HuH-7 (cell line): ENCODE measurements around the gene LYZL6.
A peak's percentile ranks its signal among the peaks of the same experiment; 100 is the strongest.
"Not testable (repeated sequence)": the region's sequence is repeated elsewhere in the genome, so short reads cannot be mapped to it uniquely, and the experiment has no call there.

Experiments
- DNase-seq: peaks from one replicate; pipeline ENCODE4 v3.0.0; 2011; ENCODE audit warnings: low spot score

Gene LYZL6

DNA sequence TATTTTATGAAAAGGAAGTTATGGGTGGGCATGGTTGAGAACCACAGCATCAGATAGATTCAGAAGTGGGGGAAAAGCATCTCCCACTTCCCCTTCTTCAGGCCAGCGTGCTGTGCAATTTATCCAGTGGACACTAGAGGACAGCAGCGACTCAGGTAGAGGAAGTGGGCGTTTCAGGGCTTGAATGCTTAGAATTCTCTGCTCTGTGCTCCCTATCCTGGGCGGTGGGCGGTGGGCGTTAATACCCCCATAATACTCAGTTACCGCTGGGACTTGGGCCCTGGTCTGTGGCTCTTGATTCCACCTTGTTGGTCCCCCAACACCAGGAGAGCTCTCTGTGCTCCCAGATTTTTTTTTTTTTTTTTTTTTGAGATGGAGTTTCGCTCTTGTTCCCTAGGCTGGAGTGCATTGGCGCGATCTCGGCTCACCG lies 3.7 kb upstream of the LYZL6 start:
- peak; percentile 38 for DNase-seq

DNA sequence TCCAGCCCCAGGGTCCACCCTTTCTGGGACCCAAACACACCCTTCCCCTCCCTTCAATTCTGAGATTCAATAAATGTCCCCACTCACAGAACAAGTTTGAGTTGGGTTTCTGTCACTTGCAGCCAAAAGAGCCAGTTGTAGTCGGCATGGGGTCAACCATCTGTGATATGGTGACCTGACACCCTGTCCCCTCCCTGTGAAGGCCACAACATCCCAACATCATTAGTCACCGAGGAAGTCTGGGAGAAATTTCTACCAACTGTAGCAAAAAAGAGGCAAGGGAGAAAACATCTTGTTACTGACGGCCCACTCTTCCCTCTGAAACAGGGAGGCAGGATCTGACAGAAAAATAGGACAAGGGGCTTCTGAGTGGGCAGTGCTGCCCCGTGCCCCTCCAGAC lies 638 bp upstream of the LYZL6 start:
- DNase-seq: no peak

DNA sequence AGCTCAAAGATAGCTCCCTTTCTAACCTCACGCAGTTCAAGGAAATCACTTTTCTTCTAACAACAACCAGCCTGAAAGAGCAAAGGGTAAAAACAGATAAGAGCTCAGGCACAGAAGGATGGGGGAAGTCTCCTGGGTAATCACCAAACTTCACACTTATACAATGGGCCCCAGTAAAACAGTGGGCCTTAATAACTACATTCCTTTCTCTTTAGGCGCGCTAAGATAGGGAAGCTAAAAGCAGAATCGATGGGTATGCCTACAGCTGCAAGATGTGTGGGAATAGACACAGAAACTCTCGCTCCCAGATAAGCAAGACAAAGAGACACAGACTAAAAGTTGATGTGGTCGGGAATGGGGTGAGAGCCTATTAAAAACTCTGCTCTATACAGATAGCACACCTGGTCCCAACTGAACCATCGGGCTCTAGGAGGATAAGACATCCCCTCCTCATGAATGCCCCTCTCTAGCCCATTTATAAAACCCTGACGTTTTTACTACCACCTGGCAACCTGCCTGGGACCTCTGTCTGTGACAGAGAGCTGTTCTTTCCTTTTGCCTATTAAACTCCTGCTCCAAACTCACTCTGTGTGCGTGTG lies 826 bp downstream of the LYZL6 start:
- DNase-seq: no peak

DNA sequence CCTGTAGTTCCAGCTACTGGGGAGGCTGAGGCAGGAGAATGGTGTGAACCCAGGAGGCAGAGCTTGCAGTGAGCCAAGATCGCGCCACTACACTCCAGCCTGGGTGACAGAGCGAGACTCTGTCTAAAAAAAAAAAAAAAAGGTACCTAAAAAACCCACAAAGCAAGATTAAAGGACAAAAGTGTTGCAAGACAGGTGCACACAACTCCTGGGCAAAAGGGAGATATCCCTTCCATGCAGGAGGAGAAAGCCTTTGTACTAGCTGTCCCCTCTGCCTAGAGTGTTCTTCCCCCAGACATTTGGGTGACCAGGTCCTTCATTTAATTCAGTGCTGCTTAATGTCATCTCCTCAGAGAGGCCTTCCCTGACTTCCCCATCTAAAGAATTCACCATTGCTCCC lies 5.0 kb downstream of the LYZL6 start:
- DNase-seq: not testable (repeated sequence)

DNA sequence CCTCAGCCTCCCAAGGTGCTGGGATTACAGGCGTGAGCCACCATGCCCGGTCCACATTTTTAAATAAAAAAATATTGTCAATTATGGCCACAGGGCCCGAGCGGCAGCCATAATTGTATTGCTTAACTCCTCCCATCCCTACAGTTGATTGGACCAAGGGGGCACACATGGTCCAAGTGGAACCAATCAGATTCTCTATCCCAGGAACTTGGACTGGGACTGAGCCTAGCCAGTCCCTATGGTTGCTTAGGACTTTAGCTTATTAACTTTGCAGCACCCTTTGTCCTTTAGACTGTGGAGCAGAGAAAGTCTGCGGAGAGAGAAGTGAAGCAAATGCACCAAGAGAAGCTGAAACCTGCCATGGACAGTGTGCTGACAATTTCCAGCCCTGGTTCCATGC lies 7.5 kb downstream of the LYZL6 start:
- DNase-seq: no peak

DNA sequence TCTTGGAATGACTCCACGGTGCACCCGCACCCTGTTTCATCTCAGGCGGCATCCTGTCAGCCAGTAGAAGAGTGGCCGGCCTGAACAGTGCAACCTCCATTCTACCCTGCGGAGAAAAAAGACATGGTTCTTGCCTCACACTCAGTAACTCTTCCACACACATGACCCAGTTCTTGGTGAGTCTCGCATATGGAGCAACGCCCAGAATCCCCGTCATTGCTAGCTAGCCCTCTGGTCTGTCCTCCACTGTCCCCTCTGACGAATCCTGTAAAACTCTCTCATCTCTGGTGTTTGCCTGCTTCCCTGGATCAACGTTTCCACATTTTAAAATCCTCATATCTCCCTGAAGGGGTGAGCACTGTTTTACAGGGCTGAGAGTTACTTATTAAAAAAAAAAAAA lies 8.8 kb downstream of the LYZL6 start:
- DNase-seq: no peak

DNA sequence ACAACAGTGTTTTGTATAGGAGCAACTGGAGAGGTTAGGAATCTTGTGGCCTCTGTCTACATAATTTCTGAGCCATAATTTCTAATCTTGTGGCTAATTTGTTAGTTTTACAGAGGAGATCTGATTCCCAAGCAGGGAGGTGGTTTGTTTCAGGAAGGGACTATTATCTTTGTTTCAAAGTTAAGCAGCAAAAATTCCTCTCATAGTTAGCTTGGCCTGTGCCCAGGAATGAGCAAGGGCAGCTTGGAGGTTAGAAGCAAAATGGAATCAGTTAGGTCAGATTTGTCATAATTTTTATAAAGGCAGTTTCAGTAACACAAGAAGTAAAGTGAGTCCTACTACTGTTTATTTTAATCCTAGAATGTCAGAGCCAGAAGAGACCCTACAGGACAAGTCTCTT lies 10.9 kb downstream of the LYZL6 start:
- no peak for DNase-seq

DNA sequence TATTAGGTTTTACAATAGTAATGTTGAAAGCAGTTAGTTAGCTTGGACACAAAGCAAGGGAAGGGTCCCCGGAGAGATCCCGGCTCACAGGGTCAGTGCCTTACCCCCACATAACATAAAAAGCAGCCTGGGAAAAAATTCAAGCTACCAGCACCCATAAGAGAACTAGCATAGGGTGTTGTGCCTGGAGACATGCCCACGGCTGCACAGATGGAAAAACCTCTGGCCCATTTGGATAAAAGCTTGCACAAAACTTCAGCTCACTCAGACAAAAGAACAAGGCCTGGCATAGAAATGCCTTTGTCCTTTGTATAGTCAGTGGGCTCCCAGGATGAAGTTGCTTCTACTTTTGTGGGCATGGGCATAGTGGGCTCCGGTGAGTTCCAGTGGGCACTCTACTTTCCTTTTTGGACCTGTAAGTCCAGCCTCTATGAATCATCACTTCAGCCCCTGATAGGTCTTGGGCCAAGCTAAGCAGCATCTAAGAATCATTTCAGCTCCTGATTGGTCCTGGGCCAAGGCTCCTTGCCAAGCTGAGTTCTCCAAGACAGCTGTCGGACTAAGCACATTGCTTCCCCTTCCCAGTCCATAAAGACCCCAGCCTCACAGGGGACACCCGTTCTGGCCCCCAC lies 11.6 kb downstream of the LYZL6 start:
- no peak for DNase-seq

DNA sequence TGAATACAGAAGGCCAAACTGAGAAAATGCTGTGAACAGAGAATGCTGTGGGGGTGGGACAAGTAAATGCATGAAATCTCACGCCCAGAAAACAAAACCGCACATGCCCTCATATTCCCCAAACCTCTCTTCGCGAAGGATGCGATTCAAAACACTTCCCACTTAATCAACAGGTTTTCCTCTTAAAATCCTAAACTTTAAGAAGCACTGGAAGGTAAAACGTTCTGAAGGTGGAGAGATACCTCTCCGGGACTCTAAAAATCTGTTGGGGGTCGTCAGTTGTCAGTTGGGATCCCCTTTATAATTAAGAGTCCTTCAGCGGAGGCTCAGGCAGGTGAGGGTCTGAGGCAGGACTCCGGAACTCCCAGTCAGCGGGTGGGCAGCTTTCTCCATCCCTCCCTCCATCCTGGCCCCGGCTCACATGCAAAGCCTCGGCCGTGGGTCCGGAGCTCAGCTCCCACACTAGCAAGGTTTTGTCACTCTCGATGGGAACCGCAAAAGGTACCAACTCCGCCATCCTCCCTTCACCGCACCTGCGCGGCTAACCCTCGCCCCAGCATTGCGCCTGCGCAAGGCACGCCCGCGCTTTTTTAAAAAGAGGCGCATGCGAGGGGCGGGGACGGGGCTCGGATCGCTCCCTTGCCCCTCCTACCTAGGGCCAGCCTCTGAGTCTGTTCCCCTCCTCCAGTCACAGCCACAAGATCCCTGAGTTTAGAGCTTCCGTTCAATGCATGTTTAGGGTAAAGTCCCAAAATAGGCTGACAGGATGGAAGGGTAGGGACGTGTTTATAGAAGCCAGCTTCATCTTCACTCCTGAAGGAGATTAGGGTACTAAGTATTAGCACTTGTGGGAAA lies 13.1 kb downstream of the LYZL6 start, which contains the start of gene RDM1:
Gene RDM1 (minus strand): TSS at position 563 of the 855 bp plus-strand sequence. CDS start 46 bp downstream, at position 517.
- DNase-seq: peak; percentile 29

DNA sequence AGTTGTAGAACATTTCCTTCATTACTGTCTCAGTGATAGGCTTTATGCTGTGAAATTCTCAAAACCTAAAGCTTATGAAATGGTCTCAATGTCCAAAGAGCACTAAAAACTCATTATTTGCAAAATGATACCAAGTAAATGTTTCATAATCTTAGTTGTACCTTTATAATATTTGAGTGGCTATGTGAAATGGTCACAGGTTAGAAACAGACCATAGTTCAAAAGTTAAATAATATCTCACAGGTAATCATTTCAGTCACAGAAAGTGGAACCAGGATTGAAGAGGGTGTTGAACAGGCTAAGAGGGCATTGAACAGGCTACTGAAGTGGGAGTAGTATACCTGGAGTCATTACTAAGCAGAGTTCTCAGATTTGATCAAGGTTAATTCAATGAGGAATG lies 15.8 kb downstream of the LYZL6 start:
- DNase-seq: no peak

DNA sequence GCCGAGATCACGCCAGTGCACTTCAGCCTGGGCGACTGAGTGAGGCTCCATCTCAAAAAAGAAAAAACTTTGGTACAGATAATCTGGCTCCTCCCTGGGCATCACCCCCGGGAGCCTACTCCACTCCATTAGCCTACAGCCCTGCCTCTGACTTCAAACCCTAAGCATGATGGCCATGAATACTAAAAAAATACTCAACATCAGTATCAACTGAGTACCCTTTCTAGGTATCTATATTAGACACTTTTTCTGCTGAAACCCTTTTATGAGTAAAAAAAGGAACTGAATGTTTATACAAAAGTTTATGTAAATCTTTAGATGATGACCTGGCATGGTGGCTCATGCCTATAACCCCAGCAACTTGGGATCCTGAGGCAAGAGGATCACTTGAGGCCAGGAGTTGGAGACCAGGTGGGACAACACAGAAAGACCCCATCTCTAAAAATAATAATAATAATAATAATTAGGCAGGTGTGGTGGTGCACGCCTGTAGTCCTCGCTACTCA lies 19.9 kb downstream of the LYZL6 start:
- DNase-seq: no peak

DNA sequence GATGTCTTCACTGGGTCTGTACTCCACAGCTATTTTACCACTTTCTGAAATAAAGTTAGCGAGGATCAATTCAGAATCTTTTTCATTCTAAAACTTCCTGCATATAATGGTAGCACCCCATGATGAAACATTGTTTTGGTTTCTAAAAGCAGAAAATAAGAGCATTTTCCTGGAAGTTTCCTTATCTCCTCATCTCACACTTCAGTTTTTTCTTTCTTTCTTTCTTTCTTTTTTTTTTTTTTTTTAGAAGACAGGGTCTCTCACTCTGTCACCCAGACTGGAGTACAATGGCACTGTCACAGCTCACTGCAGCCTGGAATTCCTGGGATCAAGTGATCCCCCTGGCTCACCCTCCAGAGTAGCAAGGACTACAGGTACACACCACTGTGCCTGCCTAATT lies 23.3 kb downstream of the LYZL6 start:
- no peak for DNase-seq

DNA sequence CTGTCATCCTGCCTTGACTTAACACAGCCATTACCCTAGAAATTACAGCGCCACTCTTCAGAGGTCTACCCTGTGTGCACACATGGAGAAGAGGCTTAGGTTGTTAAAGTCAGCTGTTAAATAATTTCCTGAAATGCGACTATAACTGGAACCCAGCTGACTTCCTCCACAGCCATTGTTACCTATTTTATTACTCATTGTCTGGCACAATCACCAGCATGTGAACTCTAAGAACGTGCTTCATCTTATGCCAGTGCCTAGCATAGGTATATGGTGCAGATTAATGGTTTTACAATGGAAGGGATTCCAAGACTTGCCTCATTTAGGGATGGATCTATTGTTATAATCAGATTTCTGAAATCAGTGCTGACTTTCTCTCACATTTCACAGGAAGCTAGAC lies 24.8 kb downstream of the LYZL6 start:
- DNase-seq: no peak

DNA sequence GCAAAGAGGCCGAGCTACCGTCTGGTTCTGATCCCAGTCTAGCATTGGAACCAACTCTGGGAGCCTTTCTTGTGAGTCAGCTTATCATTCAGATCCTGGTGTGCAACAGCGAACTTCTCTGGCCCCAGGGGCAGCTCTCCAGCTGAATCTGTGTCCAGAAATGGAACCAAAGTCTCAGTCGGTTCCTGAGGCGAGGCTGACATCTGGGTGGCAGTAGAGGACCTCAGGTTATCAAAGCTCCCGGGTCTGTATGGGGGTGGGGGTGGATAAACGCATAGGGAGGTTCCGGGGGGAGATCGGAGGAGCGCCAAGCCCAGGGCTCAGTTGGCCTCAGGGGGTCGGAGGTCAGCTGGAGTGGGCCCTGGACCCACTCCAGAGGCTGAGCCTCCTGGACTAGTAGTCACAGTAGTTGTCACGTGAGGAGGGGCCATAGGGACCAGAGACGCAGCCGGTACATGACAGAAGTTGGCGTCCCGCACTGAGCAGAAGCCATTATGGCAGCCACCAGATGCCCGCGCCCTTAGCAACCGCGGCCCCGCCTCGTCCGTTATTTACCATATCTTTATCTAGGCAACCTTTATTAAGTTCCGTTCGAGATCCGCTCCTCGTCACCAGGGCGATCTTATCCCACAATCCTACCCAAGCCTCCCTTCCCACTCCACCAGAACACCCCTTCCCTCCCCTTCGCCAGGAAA lies 25.8 kb downstream of the LYZL6 start:
- no peak for DNase-seq

DNA sequence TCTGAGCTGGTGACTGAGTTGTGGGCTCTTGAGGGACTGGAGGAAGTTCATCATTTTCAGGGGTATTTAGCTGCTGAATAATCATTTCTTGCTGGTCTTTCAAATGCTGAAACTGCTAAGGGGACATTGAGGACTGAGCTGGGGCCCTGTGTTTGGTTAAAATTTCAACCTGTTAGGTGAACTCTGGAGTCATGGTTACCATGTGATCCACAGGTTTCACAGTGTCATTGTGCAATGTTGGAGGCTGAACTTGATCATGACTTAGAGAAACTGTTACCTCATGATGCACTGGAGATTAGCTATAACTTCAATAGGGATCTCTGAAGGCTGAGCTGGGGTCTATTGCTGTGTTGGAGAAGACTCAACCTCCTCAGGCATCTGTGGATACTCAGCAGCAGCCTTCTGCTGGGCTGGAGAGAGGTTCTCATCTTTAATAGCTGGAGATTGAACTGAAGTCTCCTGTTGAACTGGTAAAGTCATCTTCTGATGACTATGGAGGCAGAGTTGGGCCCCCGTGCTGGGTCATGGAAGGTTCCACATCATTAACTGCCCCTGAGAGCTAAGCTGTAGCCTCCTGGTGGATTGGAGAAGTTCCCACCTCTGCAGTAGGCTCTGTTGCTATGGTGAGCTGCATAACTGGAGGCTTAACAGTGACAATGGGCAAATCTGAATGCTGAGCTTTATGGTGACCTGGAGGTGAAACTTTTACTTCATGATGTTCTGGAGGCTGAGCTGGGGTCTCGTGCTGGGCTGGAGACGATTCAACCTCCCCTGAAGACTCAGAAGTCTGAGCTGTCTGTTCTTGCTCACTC lies 28.2 kb downstream of the LYZL6 start:
- DNase-seq: no peak

DNA sequence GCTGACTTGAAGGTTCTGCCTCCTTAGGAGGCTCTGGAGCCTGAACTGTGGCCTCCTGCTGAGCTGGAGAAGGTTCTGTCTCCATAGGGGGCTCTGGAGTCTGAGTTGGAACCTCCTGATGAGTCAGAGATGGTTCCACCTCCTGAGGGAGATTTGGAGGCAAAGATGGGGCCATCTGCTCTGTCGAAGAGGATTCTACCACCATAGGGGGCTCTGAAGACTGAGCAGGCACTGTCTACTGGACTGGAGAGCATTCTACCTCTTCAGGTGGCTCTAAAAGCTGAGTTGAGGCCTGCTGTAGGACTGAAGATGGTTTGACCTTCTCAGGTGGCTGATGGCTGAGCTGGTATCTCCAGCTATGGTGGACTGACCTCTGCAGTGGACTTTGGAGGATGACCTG lies 29.2 kb downstream of the LYZL6 start:
- no peak for DNase-seq

DNA sequence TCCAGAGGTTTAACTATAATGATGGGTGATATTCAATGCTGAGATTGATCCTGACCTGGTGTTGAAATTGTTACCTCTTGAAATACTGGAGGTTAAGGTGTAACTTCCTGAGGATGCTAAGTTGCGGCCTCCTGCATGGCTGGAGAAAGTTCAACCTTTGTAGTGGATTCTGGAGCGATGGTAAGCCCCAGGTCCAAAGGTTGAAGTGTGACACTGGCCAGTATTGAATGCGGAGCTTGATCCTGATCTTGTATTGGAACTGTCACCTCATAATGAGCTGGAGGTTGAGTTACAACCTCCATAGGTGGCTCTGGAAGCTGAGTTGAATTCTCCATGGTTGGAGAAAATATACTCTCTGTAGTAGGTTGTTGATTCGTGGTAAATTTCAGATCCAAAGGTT lies 29.9 kb downstream of the LYZL6 start:
- no peak for DNase-seq

DNA sequence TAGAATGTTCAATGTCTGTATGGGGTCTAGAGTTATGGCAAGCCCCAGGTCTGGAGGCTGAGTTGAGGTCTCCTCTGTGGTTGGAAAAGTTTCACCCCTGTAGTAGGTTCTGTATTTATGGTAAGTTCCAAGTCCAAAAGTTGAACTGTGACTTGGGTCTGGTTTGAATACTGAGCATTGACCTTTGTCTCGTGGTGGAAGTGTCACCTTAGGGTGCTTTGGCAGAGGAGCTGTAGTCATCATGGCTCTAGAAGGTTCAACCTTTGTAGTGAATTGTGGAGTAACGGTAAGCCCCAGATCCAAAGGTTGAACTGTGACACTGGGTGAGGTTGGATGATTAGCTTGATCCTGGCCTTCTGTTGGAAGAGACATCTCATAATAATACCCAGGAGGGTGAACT lies 30.6 kb downstream of the LYZL6 start:
- no peak for DNase-seq

DNA sequence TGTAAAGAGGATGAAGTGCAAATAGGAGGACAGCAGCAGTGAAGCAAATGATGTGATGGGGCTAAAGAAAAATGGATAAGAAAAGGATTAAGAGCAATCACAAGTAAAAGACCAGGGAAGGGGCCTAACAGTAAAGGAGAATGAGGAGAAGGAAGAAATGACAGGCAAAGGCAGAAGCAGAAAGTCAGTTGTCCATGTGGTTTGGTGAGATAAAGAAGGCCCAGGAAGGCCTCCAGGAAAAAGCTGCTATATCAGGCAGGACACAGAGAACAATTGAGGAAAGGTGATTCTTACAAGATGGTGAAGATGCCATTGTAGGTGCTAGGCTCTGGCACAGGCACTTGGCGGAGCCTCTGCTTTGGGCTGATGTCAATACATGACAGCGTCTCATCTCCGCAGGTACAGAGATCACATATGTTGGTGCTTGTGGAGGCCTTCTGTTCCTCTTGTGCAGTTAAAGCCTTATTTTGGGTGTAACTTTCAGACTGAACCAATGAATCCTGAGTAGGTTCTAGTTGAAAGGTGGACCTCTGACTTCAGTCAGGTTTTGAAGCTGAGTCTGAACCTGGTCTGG lies 31.1 kb downstream of the LYZL6 start:
- DNase-seq: no peak

DNA sequence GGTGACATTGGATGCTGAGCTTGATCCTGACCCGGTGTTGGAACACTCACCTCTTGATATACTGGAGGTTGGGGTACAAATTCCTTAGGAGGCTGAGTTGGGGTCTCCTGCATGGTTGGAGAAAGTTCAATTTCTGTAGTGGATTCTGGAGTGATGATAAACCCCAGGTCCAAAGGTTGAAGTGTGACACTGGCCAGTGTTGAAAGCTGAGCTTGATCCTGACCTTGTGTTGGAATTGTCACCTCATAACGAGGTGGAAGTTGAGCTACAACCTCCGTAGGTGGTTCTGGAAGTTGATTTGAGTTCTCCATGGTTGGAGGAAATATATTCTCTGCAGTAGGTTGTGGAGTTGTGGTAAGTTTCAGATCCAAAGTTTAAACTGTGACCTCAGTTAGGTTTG lies 34.1 kb downstream of the LYZL6 start:
- DNase-seq: no peak

DNA sequence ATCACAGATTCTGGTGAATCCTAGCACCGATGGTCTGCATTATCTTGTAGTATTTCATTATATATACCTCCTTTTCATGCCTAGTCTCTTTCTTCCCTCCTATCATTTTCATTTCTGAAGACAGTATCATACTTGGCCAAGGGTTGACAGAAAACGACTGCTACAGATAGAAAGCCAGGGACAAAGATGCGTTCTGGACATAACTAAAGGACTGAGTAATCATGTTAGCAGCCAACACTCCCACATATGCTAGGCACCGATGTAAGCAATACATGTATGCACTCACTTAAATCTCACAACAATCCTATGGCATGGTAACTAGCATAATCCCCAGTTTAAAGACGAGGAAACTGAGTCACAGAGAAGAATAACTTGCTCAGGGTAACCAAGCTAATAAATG lies 35.8 kb downstream of the LYZL6 start:
- no peak for DNase-seq
